Chondrocyte (in vitro differentiated cells): ENCODE data around the gene SHMT2. TPM values are rescaled to one million over a fixed set of nuclear protein-coding genes. Genes with fewer than 3 reads are reported as not detected.

Experiments used
- DNase-seq: peaks from one replicate; pipeline ENCODE4 v3.0.0; 2021; ENCODE audit warnings: mixed read lengths, low spot score
- H3K27ac Mint-ChIP-seq: one replicate; pipeline ENCODE4 v1.8.0; 2021; ENCODE audit warnings: mild to moderate bottlenecking, moderate library complexity, mixed read lengths; ENCODE audit not compliant: unreplicated experiment
- H3K27me3 Mint-ChIP-seq: 2 replicates; pipeline ENCODE4 v1.8.0; 2021; ENCODE audit warnings: low read depth, mixed read lengths
- H3K36me3 Mint-ChIP-seq: 2 replicates; pipeline ENCODE4 v1.8.0; 2021; ENCODE audit warnings: low read depth, mixed read lengths
- H3K4me1 Mint-ChIP-seq: 2 replicates; pipeline ENCODE4 v1.8.0; 2021; ENCODE audit warnings: low read depth, mild to moderate bottlenecking, mixed read lengths
- H3K4me3 Mint-ChIP-seq: one replicate; pipeline ENCODE4 v1.8.0; 2021; ENCODE audit warnings: mild to moderate bottlenecking, moderate library complexity, mixed read lengths; ENCODE audit not compliant: unreplicated experiment
- H3K9me3 Mint-ChIP-seq: 2 replicates; pipeline ENCODE4 v1.8.0; 2021; ENCODE audit warnings: low read depth, mixed read lengths
- CTCF ChIP-seq: fragments of 200-600 bp; sonication (generic); IDR thresholded peaks from 2 replicates; pipeline ENCODE4 v1.5.0; 2021; ENCODE audit warnings: antibody characterized with exemption, mild to moderate bottlenecking, moderate library complexity
- total RNA-seq: library from RNA; stranded (reverse); gene quantifications from 3 replicates; pipeline ENCODE4 v1.2.1, GENCODE V29; 2021

The SHMT2 gene
- total RNA-seq, 1 donor from 2014 or later: 291 TPM

- Mint-ChIP-seq H3K4me1 (peaks cover 93% of the 10 kb centered on the region), H3K36me3 (peaks cover 9% of the 10 kb centered on the region), H3K27ac (peak overlapping the region; percentile 90), H3K27me3 (no peaks in the 10 kb centered on the region), H3K4me3 (peak overlapping the region; percentile 94), H3K9me3 (no peaks in the 10 kb centered on the region)
- TF ChIP-seq CTCF: no peak
- peak; percentile 83 for DNase-seq
Observed at GRCh38 chr12:57237932-57238853, 8.7 kb downstream of the SHMT2 start.

GRCh38 chr12:57238854-57239554 is 9.5 kb downstream of the SHMT2 start:
- Mint-ChIP-seq H3K27ac (peak overlapping the region; percentile 98), H3K9me3 (no peaks in the 10 kb centered on the region), H3K27me3 (no peaks in the 10 kb centered on the region), H3K36me3 (peaks cover 6% of the 10 kb centered on the region), H3K4me1 (peaks cover 91% of the 10 kb centered on the region), H3K4me3 (peak overlapping the region; percentile 94)
- TF ChIP-seq CTCF: peak; percentile 100
- DNase-seq: peak; percentile 92

GRCh38 chr12:57239587-57240065 is 10.1 kb downstream of the SHMT2 start:
- H3K4me3 Mint-ChIP-seq: peak overlapping the region; percentile 94
- no peaks in the 10 kb centered on the region for H3K9me3 Mint-ChIP-seq
- TF ChIP-seq CTCF: no peak
- H3K27ac Mint-ChIP-seq: peak overlapping the region; percentile 98
- H3K36me3 Mint-ChIP-seq: peaks cover under 1% of the 10 kb centered on the region
- H3K4me1 Mint-ChIP-seq: peaks cover 87% of the 10 kb centered on the region
- DNase-seq: no peak
- H3K27me3 Mint-ChIP-seq: no peaks in the 10 kb centered on the region

GRCh38 chr12:57240066-57240921 is 10.8 kb downstream of the SHMT2 start:
- Mint-ChIP-seq H3K9me3 (no peaks in the 10 kb centered on the region), H3K27me3 (no peaks in the 10 kb centered on the region), H3K4me1 (peaks cover 83% of the 10 kb centered on the region), H3K4me3 (peak overlapping the region; percentile 94), H3K27ac (peak overlapping the region; percentile 98), H3K36me3 (no peaks in the 10 kb centered on the region)
- peak; percentile 89 for DNase-seq
- no peak for TF ChIP-seq CTCF
